ENCODE measurements around the gene SPAG16.

The SPAG16 gene

GRCh38 chr2:213411582-213412289, 127.5 kb downstream of the SPAG16 start:
- no peak for DNase-seq

GRCh38 chr2:213415093-213415492, 130.8 kb downstream of the SPAG16 start:
- DNase-seq = no peak

GRCh38 chr2:213416832-213417231, 132.6 kb downstream of the SPAG16 start:
- DNase-seq = no peak

- no peak for DNase-seq
Measured at GRCh38 chr2:213419980-213420379, 135.7 kb downstream of the SPAG16 start.

GRCh38 chr2:213420828-213421385, 136.6 kb downstream of the SPAG16 start:
- DNase-seq = no peak

GRCh38 chr2:213422211-213422610, 137.9 kb downstream of the SPAG16 start:
- no peak for DNase-seq

GRCh38 chr2:213425618-213426017, 141.4 kb downstream of the SPAG16 start:
- no peak for DNase-seq

GRCh38 chr2:213429516-213429915, 145.3 kb downstream of the SPAG16 start:
- DNase-seq = no peak

- no peak for DNase-seq
Measured at GRCh38 chr2:213443921-213444320, 159.7 kb downstream of the SPAG16 start.

- no peak for DNase-seq
Measured at GRCh38 chr2:213451542-213452239, 167.4 kb downstream of the SPAG16 start.

GRCh38 chr2:213455316-213456008, 171.2 kb downstream of the SPAG16 start:
- DNase-seq = no peak

- no peak for DNase-seq
Measured at GRCh38 chr2:213475433-213475832, 191.2 kb downstream of the SPAG16 start.

- no peak for DNase-seq
Measured at GRCh38 chr2:213476641-213477040, 192.4 kb downstream of the SPAG16 start.

- no peak for DNase-seq
Measured at GRCh38 chr2:213490087-213490486, 205.8 kb downstream of the SPAG16 start.

GRCh38 chr2:213491376-213491775, 207.1 kb downstream of the SPAG16 start:
- DNase-seq = no peak

- DNase-seq = no peak
Measured at GRCh38 chr2:213496226-213496625, 212.0 kb downstream of the SPAG16 start.

- no peak for DNase-seq
Measured at GRCh38 chr2:213500881-213501280, 216.6 kb downstream of the SPAG16 start.

GRCh38 chr2:213524164-213524563, 239.9 kb downstream of the SPAG16 start:
- no peak for DNase-seq

- DNase-seq = no peak
Measured at GRCh38 chr2:213537579-213537978, 253.3 kb downstream of the SPAG16 start.

GRCh38 chr2:213544940-213545339, 260.7 kb downstream of the SPAG16 start:
- no peak for DNase-seq

GRCh38 chr2:213545481-213545880, 261.2 kb downstream of the SPAG16 start:
- no peak for DNase-seq

- DNase-seq = peak; percentile 37
Measured at GRCh38 chr2:213545964-213546475, 261.8 kb downstream of the SPAG16 start.

GRCh38 chr2:213551526-213551925, 267.3 kb downstream of the SPAG16 start:
- DNase-seq = no peak
